HEK293 (cell line): Measurements from ENCODE around the gene VWA3A.

ENCODE experiments used
- ATF2 ChIP-seq: fragments of 450-650 bp; formaldehyde crosslinking; IDR thresholded peaks from 2 replicates; pipeline ENCODE4 v1.5.1; 2016; ENCODE audit warnings: missing biosample characterization, missing genetic modification characterization, low read depth
- BCL11A ChIP-seq: fragments of 450-650 bp; formaldehyde crosslinking; IDR thresholded peaks from 2 replicates; pipeline ENCODE4 v1.5.1; 2016; ENCODE audit warnings: low read depth, missing biosample characterization, missing genetic modification characterization
- GLIS1 ChIP-seq: fragments of 450-650 bp; formaldehyde crosslinking; IDR thresholded peaks from 2 replicates; pipeline ENCODE4 v1.5.1; 2016; ENCODE audit warnings: missing biosample characterization, missing genetic modification characterization
- HIC1 ChIP-seq: fragments of 450-650 bp; formaldehyde crosslinking; IDR thresholded peaks from 2 replicates; pipeline ENCODE4 v1.5.1; 2016; ENCODE audit warnings: missing biosample characterization, missing genetic modification characterization
- INSM2 ChIP-seq: fragments of 450-650 bp; formaldehyde crosslinking; IDR thresholded peaks from 2 replicates; pipeline ENCODE4 v1.5.1; 2016; ENCODE audit warnings: missing biosample characterization, missing genetic modification characterization
- KLF17 ChIP-seq: fragments of 450-650 bp; formaldehyde crosslinking; IDR thresholded peaks from 2 replicates; pipeline ENCODE4 v1.5.1; 2016; ENCODE audit warnings: missing biosample characterization, missing genetic modification characterization
- MZF1 ChIP-seq: fragments of 450-650 bp; formaldehyde crosslinking; IDR thresholded peaks from 2 replicates; pipeline ENCODE4 v1.5.1; 2017; ENCODE audit warnings: missing biosample characterization, missing genetic modification characterization, borderline replicate concordance
- PRDM10 ChIP-seq: fragments of 450-650 bp; formaldehyde crosslinking; IDR thresholded peaks from 2 replicates; pipeline ENCODE4 v1.5.1; 2016; ENCODE audit warnings: missing biosample characterization, missing genetic modification characterization
- SP2 ChIP-seq: fragments of 450-650 bp; formaldehyde crosslinking; IDR thresholded peaks from 2 replicates; pipeline ENCODE4 v1.5.1; 2016; ENCODE audit warnings: missing biosample characterization, missing genetic modification characterization
- TRIM28 ChIP-seq: IDR thresholded peaks from 2 replicates; pipeline ENCODE4 v1.6.1; 2011; ENCODE audit warnings: low read length, control low read depth, borderline replicate concordance
- ZBTB17 ChIP-seq: fragments of 450-650 bp; formaldehyde crosslinking; IDR thresholded peaks from 2 replicates; pipeline ENCODE4 v1.5.1; 2016; ENCODE audit warnings: missing biosample characterization, missing genetic modification characterization
- ZIC2 ChIP-seq: fragments of 450-650 bp; formaldehyde crosslinking; IDR thresholded peaks from 2 replicates; pipeline ENCODE4 v1.5.1; 2016; ENCODE audit warnings: missing biosample characterization, missing genetic modification characterization
- ZNF114 ChIP-seq: fragments of 450-650 bp; formaldehyde crosslinking; IDR thresholded peaks from 2 replicates; pipeline ENCODE4 v1.5.0; 2017; ENCODE audit warnings: missing biosample characterization, missing genetic modification characterization
- ZNF175 ChIP-seq: fragments of 450-650 bp; formaldehyde crosslinking; IDR thresholded peaks from 2 replicates; pipeline ENCODE4 v1.5.1; 2016; ENCODE audit warnings: missing biosample characterization, missing genetic modification characterization
- ZNF2 ChIP-seq: fragments of 450-650 bp; formaldehyde crosslinking; IDR thresholded peaks from 2 replicates; pipeline ENCODE4 v1.5.1; 2016; ENCODE audit warnings: missing biosample characterization, missing genetic modification characterization
- ZNF324 ChIP-seq: fragments of 450-650 bp; formaldehyde crosslinking; IDR thresholded peaks from 2 replicates; pipeline ENCODE4 v1.5.1; 2016; ENCODE audit warnings: missing biosample characterization, missing genetic modification characterization
- ZNF341 ChIP-seq: fragments of 450-650 bp; formaldehyde crosslinking; IDR thresholded peaks from 2 replicates; pipeline ENCODE4; 2016; ENCODE audit warnings: low read depth, missing biosample characterization, missing genetic modification characterization
- ZNF366 ChIP-seq: fragments of 450-650 bp; formaldehyde crosslinking; conservative IDR thresholded peaks from 2 replicates; pipeline ENCODE4 v1.5.1; 2016; ENCODE audit warnings: missing biosample characterization, missing genetic modification characterization
- ZNF394 ChIP-seq: fragments of 450-650 bp; formaldehyde crosslinking; IDR thresholded peaks from 2 replicates; pipeline ENCODE4 v1.5.1; 2016; ENCODE audit warnings: missing biosample characterization, missing genetic modification characterization, mild to moderate bottlenecking, moderate library complexity, borderline replicate concordance
- ZNF510 ChIP-seq: fragments of 450-650 bp; formaldehyde crosslinking; IDR thresholded peaks from 2 replicates; pipeline ENCODE4 v1.5.1; 2018; ENCODE audit warnings: mild to moderate bottlenecking, missing genetic modification characterization, missing biosample characterization; ENCODE audit not compliant: insufficient replicate concordance
- ZNF544 ChIP-seq: fragments of 450-650 bp; formaldehyde crosslinking; IDR thresholded peaks from 2 replicates; pipeline ENCODE4 v1.5.0; 2017; ENCODE audit warnings: missing biosample characterization, missing genetic modification characterization
- ZNF580 ChIP-seq: fragments of 450-650 bp; formaldehyde crosslinking; IDR thresholded peaks from 2 replicates; pipeline ENCODE4 v1.5.1; 2016; ENCODE audit warnings: missing biosample characterization, missing genetic modification characterization
- ZNF585B ChIP-seq: fragments of 450-650 bp; formaldehyde crosslinking; IDR thresholded peaks from 2 replicates; pipeline ENCODE4 v1.5.1; 2016; ENCODE audit warnings: missing biosample characterization, missing genetic modification characterization
- ZNF610 ChIP-seq: fragments of 450-650 bp; formaldehyde crosslinking; IDR thresholded peaks from 2 replicates; pipeline ENCODE4 v1.5.1; 2016; ENCODE audit warnings: missing biosample characterization, missing genetic modification characterization, borderline replicate concordance
- ZNF624 ChIP-seq: fragments of 450-650 bp; formaldehyde crosslinking; IDR thresholded peaks from 2 replicates; pipeline ENCODE4 v1.5.1; 2017; ENCODE audit warnings: missing biosample characterization, missing genetic modification characterization
- ZNF768 ChIP-seq: fragments of 450-650 bp; formaldehyde crosslinking; IDR thresholded peaks from 2 replicates; pipeline ENCODE4 v1.5.1; 2018; ENCODE audit warnings: missing biosample characterization, mild to moderate bottlenecking, missing genetic modification characterization
- ZSCAN18 ChIP-seq: fragments of 450-650 bp; formaldehyde crosslinking; IDR thresholded peaks from 2 replicates; pipeline ENCODE4 v1.5.1; 2016; ENCODE audit warnings: missing biosample characterization, missing genetic modification characterization

VWA3A gene

GRCh38 chr16:22195695-22196558 lies 103.6 kb downstream of the VWA3A start (continued):
- TF ChIP-seq HIC1 (tag by site-specific recombination), result no peak
- TF ChIP-seq ZNF341 (tag by site-specific recombination), result no peak
- peak; percentile 91; the same call in 1 of the 2 replicates for TF ChIP-seq ZNF324 (tag by site-specific recombination)
- peak; percentile 90 for TF ChIP-seq ZNF2 (tag by site-specific recombination)
- TF ChIP-seq ZIC2 (tag by site-specific recombination), result 0 out of 2 replicates have a peak, but pooled peaks have one; percentile 10
- TF ChIP-seq ZNF394 (tag by site-specific recombination), result peak; percentile 66; the same call in 1 of the 2 replicates
- no peak for TF ChIP-seq ZNF510 (tag by site-specific recombination)
- no peak for TF ChIP-seq ZNF175 (tag by site-specific recombination)
- TF ChIP-seq INSM2 (tag by site-specific recombination), result peak; percentile 66; the same call in 1 of the 2 replicates
- no peak for TF ChIP-seq ZNF624
- TF ChIP-seq ZNF580 (tag by site-specific recombination), result peak; percentile 76; the same call in 1 of the 2 replicates
- TF ChIP-seq ZNF768, result no peak
- TF ChIP-seq SP2 (tag by site-specific recombination), result peak; percentile 27
- TF ChIP-seq KLF17, result peak; percentile 95
- TF ChIP-seq MZF1 (tag by site-specific recombination), result no peak
- TF ChIP-seq ZBTB17 (tag by site-specific recombination), result peak; percentile 49
- peak; percentile 86; the same call in 1 of the 2 replicates for TF ChIP-seq ZSCAN18
- TF ChIP-seq ZNF585B, result no peak
- TF ChIP-seq ZNF366, result no peak
- TF ChIP-seq GLIS1 (tag by site-specific recombination), result no peak
- no peak for TF ChIP-seq ZNF544 (tag by site-specific recombination)
- TF ChIP-seq ZNF114 (tag by site-specific recombination), result no peak
- no peak for TF ChIP-seq BCL11A
- 0 out of 2 replicates have a peak, but pooled peaks have one; percentile 6 for TF ChIP-seq PRDM10 (tag by site-specific recombination)
- no peak for TF ChIP-seq TRIM28
- TF ChIP-seq ZNF610 (tag by site-specific recombination), result 0 out of 2 replicates have a peak, but pooled peaks have one; percentile 39
- no peak for TF ChIP-seq ATF2
